Measurements from ENCODE around the gene TDRD15. TPM values are rescaled to one million over a fixed set of nuclear protein-coding genes. Genes with fewer than 3 reads are reported as not detected.

Gene TDRD15
- polyA plus RNA-seq, 1 of the 3 experiments (the other 2 are of a cell fraction) = not detected

GRCh38 chr2:21142149-21142548 lies 18.4 kb downstream of the TDRD15 start:
- DNase-seq = no peak
- POLR2A ChIA-PET = no interaction called here
- CTCF ChIA-PET = interaction anchor here (1.0 to 1.9 kb wide), 2 partner anchors 22 to 34 kb away, joined by 4 to 5 read pairs; no protein-coding TSS in a partner anchor

More at GRCh38 chr2:21142149-21142548, 18.4 kb downstream of the TDRD15 start:
- H3K4me2 ChIP-seq = no peak overlapping the region
- H3K27me3 ChIP-seq (ENCODE audit: insufficient read depth) = no peaks in the 10 kb centered on the region
- H4K20me1 ChIP-seq (ENCODE audit: insufficient read depth) = no peaks in the 10 kb centered on the region
- WGBS (ENCODE audit: low lambda C conversion rate) = 17% methylated on average over 2 of the region's 2 CpGs
- no peaks in the 10 kb centered on the region for H3K4me1 ChIP-seq (ENCODE audit: control insufficient read depth in 1 of 2, insufficient read depth in 2 of 2, low read depth in 1 of 2, low read length in 1 of 2)
- H3K27ac ChIP-seq (ENCODE audit: low read depth in 2 of 2, low read length in 1 of 2) = no peak overlapping the region
- no peaks in the 10 kb centered on the region for H3K36me3 ChIP-seq (replicated peaks in 1 of 2; ENCODE audit: control insufficient read depth in 1 of 2, insufficient read depth in 2 of 2, low read length in 1 of 2)
- H3K9me3 ChIP-seq = no peaks in the 10 kb centered on the region
- no peak overlapping the region for H3K9ac ChIP-seq
- H3K79me2 ChIP-seq (ENCODE audit: insufficient read depth) = no peaks in the 10 kb centered on the region
- H3K9me2 ChIP-seq = no peaks in the 10 kb centered on the region
- TF ChIP-seq RFX5 (IDR thresholded peaks at IDR 0.05; ENCODE audit: low read length) (no peak), ZBTB33 (IDR thresholded peaks at IDR 0.05; ENCODE audit: borderline replicate concordance, low read depth) (no peak), FOXM1 (IDR thresholded peaks at IDR 0.05; ENCODE audit: low read depth) (no peak), RAD21 (IDR thresholded peaks at IDR 0.05; ENCODE audit: low read length) (no peak), USF1 (IDR thresholded peaks at IDR 0.05; ENCODE audit: borderline replicate concordance, low read depth) (no peak), CTCF (IDR thresholded peaks at IDR 0.05) (no peak)
- no peak overlapping the region for H2AFZ ChIP-seq (ENCODE audit: low read depth)
- no peaks in the 10 kb centered on the region for H3F3A ChIP-seq (replicated peaks; ENCODE audit: insufficient read depth)
- H3K4me3 ChIP-seq (ENCODE audit: low read depth in 2 of 2, low read length in 1 of 2) = no peak overlapping the region

Measured in SK-N-SH (cell line).